ENCODE data around the gene UBXN7.
A peak's percentile ranks its signal among the peaks of the same experiment; 100 is the strongest.
"Not testable (repeated sequence)": the region's sequence is repeated elsewhere in the genome, so short reads cannot be mapped to it uniquely, and the experiment has no call there.

UBXN7 gene

DNA sequence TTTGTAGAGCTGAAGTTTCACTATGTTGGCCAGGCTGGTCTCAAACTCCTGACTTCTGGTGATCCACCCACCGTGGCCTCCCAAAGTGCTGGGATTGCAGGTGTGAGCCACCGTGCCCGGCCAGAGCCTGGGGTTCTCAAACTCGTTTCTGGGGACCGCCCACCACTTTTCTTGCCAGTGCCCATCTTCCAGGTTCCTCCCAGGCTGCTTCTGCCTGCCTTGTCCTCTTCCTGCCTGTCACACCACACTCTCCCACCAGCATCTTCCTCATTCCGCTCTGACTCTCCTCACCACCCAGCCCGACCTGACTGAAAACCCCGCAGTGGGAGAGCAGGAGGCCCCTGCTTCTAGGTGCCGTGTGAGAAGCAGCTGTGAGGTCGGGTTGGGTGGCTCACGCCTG, 111.1 kb downstream of the UBXN7 start:
- Histone ChIP-seq H3K9me2 (ENCODE audit: low read depth, low read length) (no peaks in the 10 kb centered on the region), H3K36me3 (ENCODE audit: insufficient read depth, low read length) (no peaks in the 10 kb centered on the region), H3K9me3 (ENCODE audit: low read length) (no peaks in the 10 kb centered on the region), H3K4me1 (ENCODE audit: insufficient read depth, low read length, severe bottlenecking) (no peaks in the 10 kb centered on the region), H2AFZ (ENCODE audit: low read length) (no peak overlapping the region), H3K4me2 (ENCODE audit: low read length) (no peak overlapping the region), H3K4me3 (ENCODE audit: low read depth, low read length, poor library complexity, severe bottlenecking) (no peak overlapping the region), H3K79me2 (ENCODE audit: insufficient read depth, low read length) (no peaks in the 10 kb centered on the region), H3K27ac (ENCODE audit: low read depth, low read length, poor library complexity, severe bottlenecking) (no peak overlapping the region), H3K9ac (ENCODE audit: low read length) (no peak overlapping the region), H3F3A (ENCODE audit: insufficient read depth, low read length) (peaks cover 3% of the 10 kb centered on the region; the same call in 1 of the 2 replicates), H4K20me1 (ENCODE audit: insufficient read depth, low read length) (no peaks in the 10 kb centered on the region), H3K27me3 (ENCODE audit: insufficient read depth, low read length) (no peaks in the 10 kb centered on the region)
- TF ChIP-seq, protein P1, sequence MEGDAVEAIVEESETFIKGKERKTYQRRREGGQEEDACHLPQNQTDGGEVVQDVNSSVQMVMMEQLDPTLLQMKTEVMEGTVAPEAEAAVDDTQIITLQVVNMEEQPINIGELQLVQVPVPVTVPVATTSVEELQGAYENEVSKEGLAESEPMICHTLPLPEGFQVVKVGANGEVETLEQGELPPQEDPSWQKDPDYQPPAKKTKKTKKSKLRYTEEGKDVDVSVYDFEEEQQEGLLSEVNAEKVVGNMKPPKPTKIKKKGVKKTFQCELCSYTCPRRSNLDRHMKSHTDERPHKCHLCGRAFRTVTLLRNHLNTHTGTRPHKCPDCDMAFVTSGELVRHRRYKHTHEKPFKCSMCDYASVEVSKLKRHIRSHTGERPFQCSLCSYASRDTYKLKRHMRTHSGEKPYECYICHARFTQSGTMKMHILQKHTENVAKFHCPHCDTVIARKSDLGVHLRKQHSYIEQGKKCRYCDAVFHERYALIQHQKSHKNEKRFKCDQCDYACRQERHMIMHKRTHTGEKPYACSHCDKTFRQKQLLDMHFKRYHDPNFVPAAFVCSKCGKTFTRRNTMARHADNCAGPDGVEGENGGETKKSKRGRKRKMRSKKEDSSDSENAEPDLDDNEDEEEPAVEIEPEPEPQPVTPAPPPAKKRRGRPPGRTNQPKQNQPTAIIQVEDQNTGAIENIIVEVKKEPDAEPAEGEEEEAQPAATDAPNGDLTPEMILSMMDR (IDR thresholded peaks at IDR 0.05; ENCODE audit: low read length) = no peak
- TF ChIP-seq EZH2 (IDR thresholded peaks at IDR 0.05; ENCODE audit: borderline replicate concordance, low read length) = no peak

DNA sequence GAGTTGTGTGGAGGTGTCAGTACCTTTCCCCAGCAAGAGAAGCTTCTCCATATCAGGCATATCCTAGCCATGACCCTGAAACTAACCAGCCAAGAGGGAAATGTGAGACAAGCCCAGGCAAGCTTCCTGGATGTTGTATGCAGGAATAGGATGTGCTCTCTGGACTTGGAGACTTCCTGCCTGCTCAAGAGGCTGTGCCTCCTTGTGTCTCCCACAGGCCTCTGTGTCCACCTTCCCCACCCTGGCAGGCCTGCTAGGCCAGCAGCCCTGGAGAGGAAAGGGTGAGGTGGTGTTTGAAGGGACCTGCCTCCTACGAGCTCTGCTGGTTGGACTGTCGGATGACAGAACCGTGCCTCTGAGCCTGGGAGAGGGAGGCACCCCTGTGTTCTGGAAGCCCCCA, 112.1 kb downstream of the UBXN7 start:
- Histone ChIP-seq H3K4me2 (ENCODE audit: low read length) (no peak overlapping the region), H3K4me3 (ENCODE audit: low read depth, low read length, poor library complexity, severe bottlenecking) (no peak overlapping the region), H3K27me3 (ENCODE audit: insufficient read depth, low read length) (no peaks in the 10 kb centered on the region), H3K27ac (ENCODE audit: low read depth, low read length, poor library complexity, severe bottlenecking) (no peak overlapping the region), H3K9me2 (ENCODE audit: low read depth, low read length) (no peaks in the 10 kb centered on the region), H3K4me1 (ENCODE audit: insufficient read depth, low read length, severe bottlenecking) (no peaks in the 10 kb centered on the region), H4K20me1 (ENCODE audit: insufficient read depth, low read length) (no peaks in the 10 kb centered on the region), H3K9ac (ENCODE audit: low read length) (no peak overlapping the region), H3F3A (ENCODE audit: insufficient read depth, low read length) (peaks cover 6% of the 10 kb centered on the region; the same call in 1 of the 2 replicates), H3K36me3 (ENCODE audit: insufficient read depth, low read length) (no peaks in the 10 kb centered on the region), H3K9me3 (ENCODE audit: low read length) (no peaks in the 10 kb centered on the region), H2AFZ (ENCODE audit: low read length) (no peak overlapping the region), H3K79me2 (ENCODE audit: insufficient read depth, low read length) (no peaks in the 10 kb centered on the region)
- no peak for TF ChIP-seq EZH2 (IDR thresholded peaks at IDR 0.05; ENCODE audit: borderline replicate concordance, low read length)
- TF ChIP-seq, protein P1 (IDR thresholded peaks at IDR 0.05; ENCODE audit: low read length) = no peak

DNA sequence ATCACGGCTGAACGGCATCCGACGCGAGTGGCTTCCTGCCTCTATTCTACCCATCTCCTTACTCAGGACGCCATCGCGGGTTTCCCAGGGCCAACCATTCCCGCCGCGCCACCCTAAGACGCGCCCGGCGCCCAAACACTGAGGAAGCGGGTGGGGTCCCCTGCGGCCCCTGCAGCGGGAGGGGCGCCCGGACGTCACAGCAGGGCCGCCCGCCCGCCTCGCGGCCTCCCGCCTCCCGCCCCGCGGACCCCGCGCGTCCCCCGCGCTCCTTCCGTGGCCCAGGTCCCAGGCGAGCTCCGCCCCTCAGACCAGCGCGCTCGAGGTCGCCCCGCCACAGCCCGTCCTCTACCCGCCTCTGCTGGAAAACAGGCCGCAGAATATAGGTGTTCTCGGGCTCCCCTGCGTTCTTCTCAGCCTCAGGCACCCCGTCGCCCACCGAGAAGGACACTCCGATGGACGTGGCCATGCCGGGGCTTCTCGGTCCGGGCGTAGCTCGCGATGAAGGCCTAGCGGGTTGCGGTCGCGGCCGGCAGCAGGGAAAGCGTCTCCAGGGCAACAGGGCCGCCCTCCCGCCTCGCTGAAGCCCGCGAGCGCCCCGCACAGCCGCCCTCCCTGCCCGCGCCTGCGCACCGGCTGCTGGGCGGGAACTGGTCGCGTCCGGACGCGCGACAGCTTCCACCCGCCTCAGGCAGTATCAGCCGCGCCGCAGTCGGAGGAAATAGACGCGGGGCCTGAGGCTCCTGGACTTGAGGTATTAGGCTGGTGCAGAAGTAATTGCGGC, 114.3 kb downstream of the UBXN7 start, which contains the start of gene DYNLT2B:
DYNLT2B (minus strand) TSS at position 554 of the 781 bp plus-strand sequence; CDS start at position 466, 88 bp downstream.
- Histone ChIP-seq H2AFZ (ENCODE audit: low read length) (no peak within 1 kb of the TSS), H3K79me2 (ENCODE audit: insufficient read depth, low read length) (no peaks in the 10 kb centered on the region), H3F3A (ENCODE audit: insufficient read depth, low read length) (peaks cover 6% of the 10 kb centered on the region; the same call in 1 of the 2 replicates), H3K4me1 (ENCODE audit: insufficient read depth, low read length, severe bottlenecking) (no peaks in the 10 kb centered on the region), H3K27ac (ENCODE audit: low read depth, low read length, poor library complexity, severe bottlenecking) (peak within 1 kb of the TSS; percentile 32), H4K20me1 (ENCODE audit: insufficient read depth, low read length) (no peaks in the 10 kb centered on the region), H3K9me3 (ENCODE audit: low read length) (no peaks in the 10 kb centered on the region), H3K9me2 (ENCODE audit: low read depth, low read length) (no peaks in the 10 kb centered on the region), H3K36me3 (ENCODE audit: insufficient read depth, low read length) (no peaks in the 10 kb centered on the region), H3K4me3 (ENCODE audit: low read depth, low read length, poor library complexity, severe bottlenecking) (peak within 1 kb of the TSS; percentile 71), H3K4me2 (ENCODE audit: low read length) (peak within 1 kb of the TSS; percentile 68), H3K9ac (ENCODE audit: low read length) (peak within 1 kb of the TSS; percentile 74), H3K27me3 (ENCODE audit: insufficient read depth, low read length) (no peaks in the 10 kb centered on the region)
- TF ChIP-seq, protein P1 (IDR thresholded peaks at IDR 0.05; ENCODE audit: low read length) = peak; percentile 7; the same call in 1 of the 2 replicates
- no peak for TF ChIP-seq EZH2 (IDR thresholded peaks at IDR 0.05; ENCODE audit: borderline replicate concordance, low read length)

DNA sequence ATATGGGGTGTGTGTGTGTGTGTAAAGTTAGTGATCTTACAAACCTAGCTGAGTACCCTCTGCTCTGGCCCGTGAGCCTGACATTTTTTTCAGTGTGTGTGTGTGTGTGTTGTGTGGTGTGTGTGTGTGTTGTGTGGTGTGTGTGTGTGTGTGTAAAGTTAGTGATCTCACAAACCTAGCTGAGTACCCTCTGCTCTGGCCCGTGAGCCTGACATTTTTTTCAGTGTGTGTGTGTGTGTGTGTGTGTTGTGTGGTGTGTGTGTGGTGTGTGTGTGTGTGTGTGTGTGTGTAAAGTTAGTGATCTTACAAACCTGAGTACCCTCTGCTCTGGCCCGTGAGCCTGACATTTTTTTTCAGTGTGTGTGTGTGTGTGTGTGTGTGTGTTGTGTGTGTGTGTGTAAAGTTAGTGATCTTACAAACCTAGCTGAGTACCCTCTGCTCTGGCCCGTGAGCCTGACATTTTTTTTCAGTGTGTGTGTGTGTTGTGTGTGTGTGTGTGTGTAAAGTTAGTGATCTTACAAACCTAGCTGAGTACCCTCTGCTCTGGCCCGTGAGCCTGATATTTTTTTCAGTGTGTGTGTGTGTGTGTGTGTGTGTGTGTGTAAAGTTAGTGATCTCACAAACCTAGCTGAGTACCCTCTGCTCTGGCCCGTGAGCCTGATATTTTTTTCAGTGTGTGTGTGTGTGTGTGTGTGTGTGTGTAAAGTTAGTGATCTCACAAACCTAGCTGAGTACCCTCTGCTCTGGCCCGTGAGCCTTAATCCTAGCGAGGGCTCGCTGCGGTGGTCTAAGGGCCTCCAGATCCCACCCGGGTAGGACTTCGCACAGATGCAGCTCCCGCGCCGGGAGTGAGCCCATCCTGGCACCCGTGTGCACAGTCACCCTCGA, 115.2 kb downstream of the UBXN7 start:
- H3K27me3 ChIP-seq (ENCODE audit: insufficient read depth, low read length); H4K20me1 ChIP-seq (ENCODE audit: insufficient read depth, low read length); H2AFZ ChIP-seq (ENCODE audit: low read length); H3F3A ChIP-seq (ENCODE audit: insufficient read depth, low read length); H3K9me3 ChIP-seq (ENCODE audit: low read length); H3K79me2 ChIP-seq (ENCODE audit: insufficient read depth, low read length); H3K4me1 ChIP-seq (ENCODE audit: insufficient read depth, low read length, severe bottlenecking); H3K9me2 ChIP-seq (ENCODE audit: low read depth, low read length); H3K36me3 ChIP-seq (ENCODE audit: insufficient read depth, low read length): not testable (repeated sequence)
- H3K4me2 ChIP-seq (ENCODE audit: low read length) = peak overlapping the region; percentile 68
- peak overlapping the region; percentile 74 for H3K9ac ChIP-seq (ENCODE audit: low read length)
- H3K27ac ChIP-seq (ENCODE audit: low read depth, low read length, poor library complexity, severe bottlenecking) = peak overlapping the region; percentile 18
- H3K4me3 ChIP-seq (ENCODE audit: low read depth, low read length, poor library complexity, severe bottlenecking) = peak overlapping the region; percentile 71
